Measurements from ENCODE around the gene AASDH.
A peak's percentile ranks its signal among the peaks of the same experiment; 100 is the strongest.

Gene AASDH, protein sequence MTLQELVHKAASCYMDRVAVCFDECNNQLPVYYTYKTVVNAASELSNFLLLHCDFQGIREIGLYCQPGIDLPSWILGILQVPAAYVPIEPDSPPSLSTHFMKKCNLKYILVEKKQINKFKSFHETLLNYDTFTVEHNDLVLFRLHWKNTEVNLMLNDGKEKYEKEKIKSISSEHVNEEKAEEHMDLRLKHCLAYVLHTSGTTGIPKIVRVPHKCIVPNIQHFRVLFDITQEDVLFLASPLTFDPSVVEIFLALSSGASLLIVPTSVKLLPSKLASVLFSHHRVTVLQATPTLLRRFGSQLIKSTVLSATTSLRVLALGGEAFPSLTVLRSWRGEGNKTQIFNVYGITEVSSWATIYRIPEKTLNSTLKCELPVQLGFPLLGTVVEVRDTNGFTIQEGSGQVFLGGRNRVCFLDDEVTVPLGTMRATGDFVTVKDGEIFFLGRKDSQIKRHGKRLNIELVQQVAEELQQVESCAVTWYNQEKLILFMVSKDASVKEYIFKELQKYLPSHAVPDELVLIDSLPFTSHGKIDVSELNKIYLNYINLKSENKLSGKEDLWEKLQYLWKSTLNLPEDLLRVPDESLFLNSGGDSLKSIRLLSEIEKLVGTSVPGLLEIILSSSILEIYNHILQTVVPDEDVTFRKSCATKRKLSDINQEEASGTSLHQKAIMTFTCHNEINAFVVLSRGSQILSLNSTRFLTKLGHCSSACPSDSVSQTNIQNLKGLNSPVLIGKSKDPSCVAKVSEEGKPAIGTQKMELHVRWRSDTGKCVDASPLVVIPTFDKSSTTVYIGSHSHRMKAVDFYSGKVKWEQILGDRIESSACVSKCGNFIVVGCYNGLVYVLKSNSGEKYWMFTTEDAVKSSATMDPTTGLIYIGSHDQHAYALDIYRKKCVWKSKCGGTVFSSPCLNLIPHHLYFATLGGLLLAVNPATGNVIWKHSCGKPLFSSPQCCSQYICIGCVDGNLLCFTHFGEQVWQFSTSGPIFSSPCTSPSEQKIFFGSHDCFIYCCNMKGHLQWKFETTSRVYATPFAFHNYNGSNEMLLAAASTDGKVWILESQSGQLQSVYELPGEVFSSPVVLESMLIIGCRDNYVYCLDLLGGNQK

DNA sequence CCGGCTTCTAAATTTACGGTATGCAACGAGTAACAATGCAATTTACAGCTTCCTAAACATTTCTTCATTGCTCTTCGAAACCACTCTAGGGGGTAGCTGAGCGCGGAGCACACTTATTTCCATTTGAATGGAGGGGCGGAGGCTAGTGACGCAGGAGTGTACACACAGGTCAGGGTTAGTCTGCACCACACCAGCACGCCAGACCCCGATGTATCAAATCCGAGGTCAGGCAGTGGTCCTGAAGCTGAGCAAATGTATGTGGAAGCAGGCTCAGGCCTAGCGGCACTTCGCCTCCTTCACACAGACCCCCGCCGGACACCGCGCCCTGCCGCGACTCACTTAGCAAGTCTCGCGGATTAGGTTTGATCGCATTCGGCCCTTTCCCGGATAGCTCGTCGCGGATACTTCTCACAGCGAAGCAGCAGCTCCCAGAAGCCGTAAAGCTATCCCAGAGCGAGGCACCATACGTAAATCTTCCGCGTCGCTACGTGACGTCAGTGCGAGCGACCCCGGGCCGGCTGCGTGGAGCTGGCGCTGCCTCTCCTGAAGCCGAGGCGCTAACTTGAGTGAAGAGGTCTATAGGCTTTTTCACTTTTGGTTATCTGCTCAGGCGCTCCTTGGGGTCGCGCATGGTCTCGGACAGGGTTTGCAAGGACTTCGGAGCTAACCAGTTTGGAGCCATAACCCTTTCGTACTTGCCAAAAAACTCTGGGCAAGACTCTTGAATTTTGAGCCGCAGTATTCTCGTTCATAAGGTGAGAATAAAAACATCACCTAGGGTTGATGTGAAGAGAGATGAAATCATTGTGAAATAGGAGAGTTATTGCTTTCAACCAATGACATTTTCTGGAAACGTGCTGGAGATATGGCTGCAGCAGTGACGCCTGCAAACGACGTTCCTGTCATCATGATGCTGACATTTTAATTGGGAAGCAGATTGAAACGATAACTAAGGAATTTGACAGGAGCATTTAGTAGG is at the start of gene AASDH:
TSS of gene AASDH (minus strand) at position 469 of the 979 bp plus-strand sequence. CDS start 3,192 bp downstream, outside the sequence.
- peak; percentile 74 for DNase-seq (ENCODE audit: low read depth)

DNA sequence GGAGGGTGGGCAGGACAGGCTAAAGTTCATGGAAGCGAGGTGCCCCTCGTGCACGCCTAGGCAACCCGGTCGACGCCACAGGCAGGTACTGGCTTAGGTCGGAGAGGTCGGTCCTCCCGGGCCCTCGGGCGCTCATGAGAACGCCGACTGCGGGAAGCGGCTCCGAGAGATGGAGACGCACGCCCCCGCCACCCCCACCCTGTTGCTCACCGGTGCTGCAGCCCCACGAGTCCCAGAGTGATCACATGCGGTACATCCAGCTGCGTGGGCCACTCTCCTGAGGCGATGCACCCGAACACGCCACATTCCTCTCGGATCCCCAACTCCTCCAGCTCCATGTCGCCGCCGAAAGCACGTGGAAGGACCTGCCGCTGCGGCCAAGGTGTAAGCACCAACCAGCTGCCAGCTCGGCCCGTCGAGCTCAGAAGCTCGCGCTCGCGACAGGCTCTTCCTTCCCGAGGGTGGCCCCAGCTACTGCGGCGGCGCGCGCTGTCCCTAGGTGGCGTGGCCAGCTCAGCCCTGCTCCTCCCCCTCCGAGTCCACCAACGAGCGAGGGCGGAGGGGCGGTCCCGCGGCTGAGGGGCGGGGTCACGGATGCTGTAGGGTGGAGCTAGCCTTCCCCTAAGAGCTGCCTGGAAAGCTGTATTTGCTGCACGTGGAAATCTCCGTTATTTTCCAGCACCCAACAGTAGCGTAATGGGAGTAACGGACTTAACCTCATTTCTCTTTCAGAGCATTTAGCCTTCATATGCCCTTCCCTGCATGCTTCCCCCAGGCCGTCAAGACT is 48.0 kb upstream of the AASDH start, which contains the start of gene PPAT:
TSS of gene PPAT (minus strand) at position 476 of the 787 bp plus-strand sequence. CDS start at position 338, 138 bp downstream.
- peak; percentile 73 for DNase-seq (ENCODE audit: low read depth)

DNA sequence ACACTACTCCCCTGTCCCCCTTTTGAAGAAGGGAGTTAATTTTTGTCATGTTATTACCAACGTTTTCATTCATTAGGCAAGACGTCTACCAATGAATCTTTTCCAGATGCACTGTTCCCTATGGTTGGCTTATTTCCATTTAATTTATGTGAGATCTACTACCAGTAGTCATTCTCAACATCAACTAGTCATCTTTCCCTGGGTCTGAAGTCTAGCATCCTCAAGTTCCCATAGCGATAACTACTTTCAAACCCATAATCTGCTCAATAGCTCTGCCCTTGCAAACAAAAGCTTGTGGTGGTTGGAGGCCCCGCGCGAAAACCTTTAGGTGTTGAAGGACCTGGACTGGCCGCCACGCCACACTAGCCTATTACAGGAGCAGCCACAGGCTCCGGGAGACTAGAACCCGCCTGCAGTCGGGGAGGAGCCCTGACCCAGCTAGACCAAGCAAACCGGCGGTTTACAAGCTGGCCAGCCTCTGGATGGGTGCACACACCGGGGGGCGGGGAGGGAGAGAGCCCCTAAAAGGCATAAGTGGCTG is 47.4 kb upstream of the AASDH start:
- peak; percentile 9 for DNase-seq (ENCODE audit: low read depth)

DNA sequence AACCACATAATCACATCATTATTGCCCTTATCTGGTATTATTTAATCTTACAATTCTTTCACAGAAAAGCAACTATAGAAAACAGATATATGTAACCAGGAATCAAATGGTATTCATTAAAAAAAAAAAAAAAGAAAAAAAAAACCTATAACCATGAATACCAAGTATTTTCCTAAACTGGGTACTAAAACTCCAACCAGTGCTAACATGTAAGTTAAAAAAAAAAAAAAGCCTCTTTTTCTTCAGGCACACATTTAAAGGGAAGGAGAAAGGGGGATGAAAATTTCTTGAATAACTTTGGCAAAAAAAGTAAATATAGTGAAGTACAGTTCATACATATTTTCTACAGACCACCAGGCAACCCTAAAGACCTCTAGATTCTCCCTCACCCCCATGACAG is 46.0 kb upstream of the AASDH start:
- no peak for DNase-seq (ENCODE audit: low read depth)

DNA sequence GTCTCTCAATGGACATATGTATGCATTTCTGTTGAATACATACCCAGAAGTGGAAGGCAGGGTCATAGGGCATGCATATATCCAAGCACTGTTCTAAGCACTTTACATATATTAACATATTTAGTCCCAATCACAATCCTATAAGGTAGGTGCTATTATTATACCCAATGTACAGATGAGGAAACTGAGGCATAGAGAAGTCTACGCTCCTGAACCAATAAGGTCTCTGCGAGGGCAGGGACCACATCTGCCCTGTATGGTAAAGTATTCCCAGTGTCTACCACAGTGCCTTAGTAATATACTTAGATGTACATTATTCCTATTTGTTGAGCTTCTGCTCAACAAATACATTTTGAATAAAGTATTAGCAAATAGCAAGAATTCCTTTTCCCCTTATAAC is 42.9 kb upstream of the AASDH start:
- DNase-seq (ENCODE audit: low read depth) = no peak

DNA sequence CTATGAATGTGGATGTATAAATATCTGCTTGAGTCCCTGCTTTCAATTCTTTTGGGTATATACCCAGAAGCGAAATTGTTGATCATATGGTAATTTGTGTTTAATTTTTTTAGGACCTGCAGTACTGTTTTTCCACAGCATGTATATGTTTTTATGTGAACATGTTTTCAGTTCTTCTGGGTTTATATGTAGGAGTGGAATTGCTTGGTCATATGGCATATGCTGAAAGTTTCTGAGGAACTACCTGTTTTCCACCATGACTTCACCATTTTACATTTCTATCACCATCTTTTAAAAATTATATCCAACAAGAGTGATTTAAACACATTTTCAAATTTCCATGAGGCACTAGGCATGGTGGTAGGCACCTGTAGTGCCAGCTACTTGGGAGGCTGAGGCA is 39.9 kb upstream of the AASDH start:
- no peak for DNase-seq (ENCODE audit: low read depth)

DNA sequence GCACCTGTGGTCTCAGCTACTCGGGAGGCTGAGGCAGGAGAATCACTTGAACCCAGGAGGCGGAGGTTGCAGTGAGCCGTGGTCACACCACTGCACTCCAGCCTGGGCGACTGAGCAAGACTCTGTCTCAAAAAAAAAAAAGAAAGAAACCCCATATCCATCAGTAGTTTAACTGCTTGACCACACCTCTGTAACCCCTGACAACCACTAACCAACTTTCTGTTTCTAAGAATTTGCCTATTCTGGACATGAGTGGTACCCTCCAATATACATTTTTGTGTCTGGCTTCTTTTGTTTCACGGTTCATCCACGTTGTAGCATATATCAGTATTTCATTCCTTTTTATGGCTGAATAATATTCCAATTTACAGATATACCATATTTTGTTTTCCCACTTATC is 39.0 kb upstream of the AASDH start:
- no peak for DNase-seq (ENCODE audit: low read depth)

DNA sequence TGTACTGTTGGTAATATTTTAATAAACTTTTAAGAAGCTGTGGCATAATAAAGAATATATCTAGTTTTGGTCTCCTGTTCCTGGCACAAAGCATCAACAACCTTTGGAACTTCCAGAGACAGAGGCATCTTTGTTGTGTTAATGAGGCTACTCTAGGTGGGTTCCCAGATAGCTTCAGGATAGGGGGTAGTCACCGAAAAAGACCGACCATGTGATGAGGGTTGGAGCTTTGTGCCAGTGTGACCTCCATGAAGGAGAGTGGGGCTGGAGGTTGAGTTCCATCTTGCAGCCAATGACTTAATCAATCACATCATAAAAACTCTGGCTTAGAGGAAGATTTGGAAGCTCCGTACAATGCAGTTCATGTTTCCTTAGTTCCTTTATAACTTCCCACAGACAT is 38.2 kb upstream of the AASDH start:
- no peak for DNase-seq (ENCODE audit: low read depth)

DNA sequence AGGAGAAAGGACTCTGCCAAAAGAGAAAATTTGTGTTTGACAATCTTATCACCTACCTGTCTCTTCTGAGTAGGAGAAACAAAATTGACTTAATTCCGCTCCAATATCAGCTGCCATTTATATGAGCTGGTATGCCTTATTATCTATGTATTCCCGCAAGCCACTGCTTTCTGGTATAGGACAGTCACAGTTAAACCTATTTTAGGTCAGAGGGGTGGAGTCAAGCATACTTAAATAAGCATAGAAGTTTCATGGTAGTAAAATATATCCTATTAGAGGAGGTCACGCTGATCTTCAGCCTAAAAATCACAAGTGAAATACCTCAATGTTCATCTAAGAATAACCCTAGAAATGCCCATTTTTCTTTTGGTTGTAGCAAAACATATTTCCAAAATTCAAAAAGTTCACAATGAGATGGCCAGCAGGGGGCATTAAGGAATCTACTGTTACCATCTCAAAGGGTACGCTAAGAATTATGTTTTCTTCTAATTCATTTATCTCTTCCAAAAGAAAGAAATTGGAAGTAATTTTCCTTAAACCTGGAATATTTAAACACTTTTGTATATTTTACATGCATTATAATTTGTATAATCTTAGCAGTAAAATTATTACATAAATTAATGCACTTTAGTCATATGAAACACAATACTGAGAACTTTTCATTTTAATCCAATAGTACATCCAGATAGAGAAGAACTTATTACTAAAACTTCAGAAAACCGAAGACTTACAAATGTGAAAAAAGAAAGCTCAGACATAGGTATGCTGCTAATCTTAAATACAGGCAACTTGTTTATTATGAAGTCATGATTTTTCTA is 37.6 kb upstream of the AASDH start:
- no peak for DNase-seq (ENCODE audit: low read depth)

DNA sequence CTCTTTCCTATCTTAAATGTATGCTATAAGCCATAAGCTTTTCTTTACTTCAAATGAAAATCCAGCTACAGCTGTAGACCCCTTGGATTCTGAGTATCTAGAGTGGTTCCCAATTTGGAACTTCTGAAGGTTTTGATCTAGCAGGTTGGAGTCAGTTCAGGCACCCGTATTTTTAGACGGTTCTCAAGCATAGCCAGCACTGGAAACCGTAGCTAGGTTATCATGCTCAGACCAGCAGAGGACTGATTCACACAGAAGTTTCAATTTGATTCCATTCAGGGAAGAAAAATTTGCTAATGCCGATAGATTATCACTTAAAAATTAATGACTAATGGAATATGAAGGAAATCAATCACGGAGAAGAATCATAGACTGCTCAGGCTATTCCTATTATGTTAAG is 36.9 kb upstream of the AASDH start:
- no peak for DNase-seq (ENCODE audit: low read depth)

DNA sequence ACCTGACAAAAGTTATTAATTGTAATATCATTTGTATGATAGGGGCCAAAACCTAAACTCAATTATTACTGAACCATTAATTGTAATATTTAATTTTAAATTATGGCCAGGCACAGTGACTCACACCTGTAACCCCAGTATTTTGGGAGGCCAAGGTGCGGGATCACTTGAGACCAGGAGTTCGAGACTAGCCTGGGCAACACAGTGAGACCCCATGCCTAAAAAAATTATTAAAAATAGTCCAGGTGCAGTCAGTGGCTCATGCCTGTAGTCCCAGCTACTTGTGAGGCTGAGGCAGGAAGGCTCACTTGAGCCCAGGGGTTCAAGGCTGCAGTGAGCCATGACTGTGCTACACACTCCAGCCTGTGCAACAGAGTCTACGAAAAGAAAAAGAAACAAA is 30.1 kb upstream of the AASDH start:
- DNase-seq (ENCODE audit: low read depth) = no peak

DNA sequence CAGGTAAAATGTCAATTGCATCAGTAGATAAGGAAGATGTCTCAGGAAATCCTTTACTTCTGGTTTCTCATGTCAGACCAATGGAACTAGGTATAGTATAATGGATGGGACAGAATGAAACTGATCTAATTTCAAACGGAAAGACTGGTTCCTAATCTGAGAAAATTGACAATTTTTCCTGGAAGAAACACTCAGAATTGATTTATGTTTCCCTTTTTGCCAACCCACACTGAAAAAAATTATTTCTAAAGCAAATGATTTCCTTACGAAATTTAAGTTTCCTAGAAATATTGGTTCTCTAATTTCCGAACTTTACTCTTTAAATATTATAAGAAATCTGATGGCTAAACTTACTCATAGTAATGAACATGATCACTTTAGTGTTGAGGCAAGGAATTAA is 29.1 kb upstream of the AASDH start:
- no peak for DNase-seq (ENCODE audit: low read depth)

DNA sequence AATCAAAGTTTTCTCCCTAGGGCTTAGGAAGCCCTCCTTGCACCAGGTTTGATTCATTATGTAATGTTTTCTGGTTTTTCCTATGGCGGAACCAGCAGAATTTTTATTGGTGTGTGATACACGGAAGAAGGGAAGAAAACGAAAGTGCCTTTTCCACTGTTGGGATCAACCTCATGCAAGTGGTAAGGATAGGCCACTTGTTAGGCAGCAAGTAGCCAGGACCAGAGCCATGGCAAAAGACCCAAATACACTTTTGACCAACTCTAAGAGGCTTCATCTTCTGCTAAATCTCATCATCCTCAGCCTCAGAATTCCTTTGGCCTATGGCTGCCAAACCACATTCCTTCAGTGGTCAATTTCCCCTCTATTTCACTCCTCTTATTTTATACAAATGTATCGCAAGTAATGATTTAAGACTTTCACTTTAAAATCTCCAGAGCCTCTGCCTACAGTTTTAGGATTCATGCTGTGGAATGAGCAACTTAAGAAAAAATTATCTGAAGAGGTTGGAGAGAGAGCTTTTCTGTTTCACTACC is 26.9 kb upstream of the AASDH start:
- DNase-seq (ENCODE audit: low read depth) = no peak

DNA sequence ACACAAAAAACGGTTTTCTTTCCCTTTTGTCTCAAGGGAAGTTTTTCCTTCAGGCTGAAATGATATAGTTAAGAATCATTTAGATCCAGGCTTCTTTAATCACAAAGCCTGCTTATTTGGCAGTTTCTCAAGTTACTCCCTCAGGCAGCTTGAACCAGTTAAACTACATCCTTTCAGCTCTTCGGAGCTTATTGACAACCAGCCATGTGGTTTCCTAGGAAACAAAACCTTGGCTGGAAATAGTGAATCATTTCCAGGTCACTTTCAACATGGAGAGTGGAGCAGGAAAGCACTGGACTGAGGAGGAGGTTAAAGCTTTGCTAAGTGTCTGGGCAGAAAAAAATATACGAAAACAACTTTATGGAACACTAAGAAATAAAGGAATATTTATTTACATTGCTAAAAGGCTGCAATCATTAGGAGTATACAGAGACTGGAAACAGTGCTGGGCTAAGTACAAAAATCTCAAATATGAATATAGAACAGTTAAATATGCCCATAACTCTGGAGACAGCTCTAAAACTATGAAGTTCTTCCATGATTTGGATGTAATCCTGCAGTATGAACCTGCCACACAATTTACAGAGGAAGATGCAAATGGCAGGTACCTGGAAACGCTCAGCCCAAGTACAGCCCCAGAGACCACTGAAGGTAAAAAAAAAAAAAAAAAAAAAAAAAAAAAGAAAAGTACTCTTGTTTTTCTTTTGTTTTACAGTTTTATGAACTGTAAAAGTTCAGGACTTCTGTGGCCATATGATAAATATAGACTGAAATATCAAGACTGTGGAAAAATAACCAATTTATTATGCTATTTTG is 23.2 kb upstream of the AASDH start:
- peak; percentile 97 for DNase-seq (ENCODE audit: low read depth)

DNA sequence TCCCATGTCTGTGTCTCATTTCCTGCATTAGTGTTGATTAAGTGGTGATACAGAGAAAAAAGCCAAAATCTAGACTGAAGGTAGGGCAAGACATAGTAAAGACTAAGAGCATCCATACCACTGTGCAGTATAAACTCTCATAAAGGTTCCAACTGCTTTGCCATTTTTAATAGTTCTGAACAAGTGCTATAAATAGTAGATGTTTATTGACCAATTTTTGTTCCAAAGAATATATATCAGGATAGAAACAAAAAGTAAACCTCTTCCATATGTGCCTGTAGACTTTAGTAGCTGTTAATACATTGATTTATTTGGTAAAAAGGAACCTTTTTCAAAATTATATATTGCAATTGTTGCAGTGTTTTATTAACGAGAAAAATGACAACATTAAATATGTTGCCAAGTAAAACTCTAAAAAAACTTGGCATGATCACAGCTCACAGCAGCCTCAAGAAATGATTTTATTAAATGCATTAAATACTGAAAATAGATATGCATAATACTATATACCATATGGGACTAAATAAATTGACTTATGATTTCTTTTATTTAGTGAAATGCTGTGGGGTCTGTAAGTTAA is 22.3 kb upstream of the AASDH start:
- no peak for DNase-seq (ENCODE audit: low read depth)

DNA sequence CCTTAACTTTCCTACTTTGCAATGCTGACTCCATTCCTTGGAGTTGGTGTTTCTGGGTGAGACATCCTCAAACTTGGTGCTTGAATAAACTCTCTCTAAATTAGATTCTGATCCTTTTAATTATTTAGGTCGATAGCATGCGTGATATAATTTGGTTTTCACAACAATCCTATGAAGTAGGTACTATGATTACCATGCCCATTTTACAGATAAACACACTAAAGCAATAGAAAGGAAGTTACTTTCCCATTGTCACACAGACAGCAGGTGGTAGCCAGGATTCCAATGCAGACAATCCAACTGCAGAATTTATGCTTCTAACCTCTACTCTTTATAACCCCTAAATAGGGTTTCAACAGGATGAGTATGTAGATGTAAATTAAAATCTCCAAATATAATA is 21.7 kb upstream of the AASDH start:
- no peak for DNase-seq (ENCODE audit: low read depth)

DNA sequence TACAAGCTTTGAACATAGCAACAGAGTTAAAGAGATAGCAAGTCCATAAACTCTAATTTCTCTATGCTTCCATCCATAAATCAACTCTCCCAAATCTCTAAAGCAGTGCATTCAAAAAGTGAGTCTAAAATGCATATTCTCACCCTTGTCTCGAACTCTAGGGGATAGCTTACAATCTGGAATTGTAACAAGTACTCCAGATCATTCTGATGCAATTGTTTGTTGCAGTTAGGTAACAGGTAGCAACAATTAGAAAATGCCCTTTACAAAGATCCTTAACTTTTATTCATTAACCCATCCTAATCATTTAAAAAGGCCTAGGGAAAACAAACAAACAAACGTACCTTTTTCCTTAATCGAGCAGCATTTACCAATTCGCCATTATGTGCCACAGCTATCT is 18.9 kb upstream of the AASDH start:
- no peak for DNase-seq (ENCODE audit: low read depth)

DNA sequence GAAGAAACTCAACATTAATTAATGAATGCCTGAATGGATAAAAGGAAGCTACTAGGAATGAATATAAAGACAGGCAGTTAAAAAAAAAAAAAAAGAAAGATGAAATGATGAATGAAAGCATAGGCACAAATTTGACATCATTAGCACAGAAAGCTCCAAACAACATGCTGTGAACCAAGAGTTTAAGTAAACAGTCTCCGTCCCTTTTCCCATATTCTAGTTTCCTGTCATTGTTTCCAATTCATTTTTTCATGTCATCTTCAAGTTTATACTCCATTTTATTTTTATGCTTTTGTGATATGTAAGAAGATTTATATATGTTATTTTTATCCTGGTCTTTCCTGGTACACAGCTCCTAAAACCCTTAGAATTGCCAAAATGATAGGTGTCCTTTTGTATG is 17.7 kb upstream of the AASDH start:
- no peak for DNase-seq (ENCODE audit: low read depth)

Data from GM04503 (cell line).